K562 (cell line): ENCODE measurements around the gene RALGPS1. TPM values are rescaled to one million over a fixed set of nuclear protein-coding genes. Genes with fewer than 3 reads are reported as not detected.
A peak's percentile ranks its signal among the peaks of the same experiment; 100 is the strongest.

Experiments used
- ATAC-seq: fragments of 200-7000 bp; cut with Tn5 transposase; 3 replicates; pipeline ENCODE4 v1.9.1; 2020; ENCODE audit warnings: moderate library complexity
- BruUV-seq: library from RNA; stranded (reverse); fragments of 400-500 nt; replicated peaks from 2 replicates; lab custom pipeline; 2021; lab: Mats Ljungman, UMichigan
- CTCF ChIA-PET: fragments of 300-600 bp; formaldehyde crosslinking; extraction: SDS; loops from one replicate; lab custom pipeline; 2021; ENCODE audit warnings: low intra/inter-chr PET ratio; lab: Yijun Ruan, JAX
- POLR2A ChIA-PET: fragments of 300-600, 350-650 bp; sonication (Branson Sonifier 250); formaldehyde crosslinking; extraction: SDS; loops from one replicate; lab custom pipeline; 2021; ENCODE audit warnings: antibody characterized with exemption, inconsistent platforms; lab: Yijun Ruan, JAX
- DNase-seq, 4 experiments: peaks; one replicate each; pipeline versions ENCODE4 v3.0.0 to v3.0.0-alpha.2; 2011 to 2018; ENCODE audit warnings: low spot score in 3 of 4, mixed read lengths in 3 of 4; ENCODE audit errors: extremely low read depth in 1 of 4
- FAIRE-seq: peaks from 2 replicates; lab custom pipeline; 2011; peaks lifted over from hg19 to GRCh38; lab: Jason Lieb, UNC
- H2AFZ ChIP-seq: 2 replicates; pipeline ENCODE4 v1.6.0; 2011; ENCODE audit warnings: low read depth, low read length, control low read depth, inconsistent platforms
- H3K27ac ChIP-seq: fragments of 200-600 bp; 3 replicates; pipeline ENCODE4 v1.8.0; 2011; ENCODE audit warnings: low read depth, mild to moderate bottlenecking, control low read depth, inconsistent platforms, low read length, moderate library complexity, mixed read lengths; ENCODE audit errors: extremely low read depth
- H3K27me3 ChIP-seq, 2 experiments: fragments of 300-600 bp in 1 of 2; 2 replicates in 1 of 2; 3 replicates in 1 of 2; pipeline versions ENCODE4 v1.6.0 to v1.8.0; 2011; ENCODE audit warnings: inconsistent platforms in 2 of 2, low read length in 2 of 2, mild to moderate bottlenecking in 1 of 2, mixed read lengths in 1 of 2, moderate library complexity in 1 of 2; ENCODE audit not compliant: control insufficient read depth in 2 of 2, insufficient read depth in 2 of 2
- H3K36me3 ChIP-seq: fragments of 300-600 bp; 3 replicates; pipeline ENCODE4 v1.8.0; 2011; ENCODE audit warnings: mild to moderate bottlenecking, low read length, inconsistent platforms; ENCODE audit not compliant: control insufficient read depth, insufficient read depth
- H3K4me1 ChIP-seq, 2 experiments: fragments of 200-600 bp in 1 of 2; replicated peaks in 1 of 2; 2 replicates in 1 of 2; 3 replicates in 1 of 2; pipeline versions ENCODE4 v1.5.1 to v1.8.0; 2011; ENCODE audit warnings: inconsistent platforms in 2 of 2, low read length in 2 of 2, mild to moderate bottlenecking in 1 of 2, mixed read lengths in 1 of 2, moderate library complexity in 1 of 2; ENCODE audit not compliant: control insufficient read depth in 2 of 2, insufficient read depth in 2 of 2
- H3K4me2 ChIP-seq: 2 replicates; pipeline ENCODE4 v1.6.1; 2011; ENCODE audit warnings: low read length, control low read depth, inconsistent platforms, mixed read lengths; ENCODE audit not compliant: insufficient read depth
- H3K4me3 ChIP-seq: fragments of 200-600 bp; sonication (generic), shearing (Covaris generic); 2 replicates; pipeline ENCODE4 v1.5.1; 2016; ENCODE audit warnings: control low read depth, inconsistent platforms
- H3K79me2 ChIP-seq: fragments of 200-600 bp; 3 replicates; pipeline ENCODE4 v1.8.0; 2011; ENCODE audit warnings: low read length, inconsistent platforms; ENCODE audit not compliant: control insufficient read depth, insufficient read depth
- H3K9ac ChIP-seq, 2 experiments: 2 replicates each; pipeline versions ENCODE4 v1.6.0 to v1.6.1; 2011; ENCODE audit warnings: low read depth in 2 of 2, low read length in 2 of 2, control low read depth in 1 of 2, inconsistent platforms in 1 of 2, mild to moderate bottlenecking in 1 of 2, mixed read lengths in 1 of 2; ENCODE audit not compliant: insufficient read depth in 1 of 2
- H3K9me1 ChIP-seq: one replicate; pipeline ENCODE4 v1.6.0; 2011; ENCODE audit warnings: inconsistent platforms, mild to moderate bottlenecking, low read length, moderate library complexity; ENCODE audit not compliant: control insufficient read depth, insufficient read depth
- H3K9me3 ChIP-seq: replicated peaks from 2 replicates; pipeline ENCODE4 v1.5.1; 2011; ENCODE audit warnings: low read depth, low read length, inconsistent platforms; ENCODE audit not compliant: control insufficient read depth, insufficient read depth
- H4K20me1 ChIP-seq: replicated peaks from 2 replicates; pipeline ENCODE4 v1.6.1; 2011; ENCODE audit warnings: low read length, inconsistent platforms, mixed read lengths; ENCODE audit not compliant: control insufficient read depth, insufficient read depth
- CEBPG ChIP-seq, 3 experiments: fragments of 200-800 bp in 1 of 3; sonication (Bioruptor generic) in 1 of 3; sonication (generic) in 1 of 3; formaldehyde crosslinking in 1 of 3; IDR thresholded peaks in 2 of 3; conservative IDR thresholded peaks in 1 of 3; 2 replicates each; pipeline versions ENCODE4 v1.6.1 to v1.8.0; 2016 to 2022; ENCODE audit warnings: missing compliant biosample characterization in 2 of 3, missing genetic modification characterization in 2 of 3, mild to moderate bottlenecking in 1 of 3, missing genetic modification reagents in 1 of 3
- COPS2 ChIP-seq: fragments of 450-650 bp; conservative IDR thresholded peaks from 2 replicates; pipeline ENCODE4 v1.6.1; 2016; ENCODE audit warnings: mild to moderate bottlenecking, moderate library complexity
- FIP1L1 ChIP-seq: fragments of 200-400 bp; formaldehyde crosslinking; IDR thresholded peaks from 2 replicates; pipeline ENCODE4 v1.6.1; 2018; ENCODE audit warnings: mild to moderate bottlenecking, low read depth, low read length; ENCODE audit not compliant: poor library complexity, severe bottlenecking
- IRF2 ChIP-seq: sonication (generic); formaldehyde crosslinking; IDR thresholded peaks from 2 replicates; pipeline ENCODE4 v1.8.1; 2022; ENCODE audit warnings: mild to moderate bottlenecking, missing genetic modification reagents
- MAFF ChIP-seq: IDR thresholded peaks from 2 replicates; pipeline ENCODE4 v1.6.1; 2012; ENCODE audit warnings: low read length, improper control_type of control experiment
- MCM2 ChIP-seq: fragments of 450-650 bp; IDR thresholded peaks from 2 replicates; pipeline ENCODE4 v1.6.1; 2017; ENCODE audit warnings: low read depth, mild to moderate bottlenecking
- POLR2A ChIP-seq: fragments of 450-650 bp; conservative IDR thresholded peaks from 2 replicates; pipeline ENCODE4 v1.6.1; 2016
- ZNF124 ChIP-seq: sonication (generic); formaldehyde crosslinking; IDR thresholded peaks from 2 replicates; pipeline ENCODE4 v1.8.1; 2022; ENCODE audit warnings: missing genetic modification reagents
- ZNF316 ChIP-seq: fragments of 450-650 bp; IDR thresholded peaks from 2 replicates; pipeline ENCODE4 v1.6.1; 2016
- WGBS: fragments of 100-300 bp; shearing (Covaris generic); methylation state at CpG from one replicate; pipeline ENCODE4 v1.1.6; 2016; ENCODE audit warnings: low coverage, mixed read lengths; ENCODE audit not compliant: insufficient coverage; ENCODE audit errors: missing lambda C conversion rate; 5-methylcytosine and 5-hydroxymethylcytosine counted together
- in situ Hi-C: fragments of 300-500 bp; cut with MboI; formaldehyde crosslinking; loops from 4 replicates; pipeline ENCODE4 v1.15.0; 2018; ENCODE audit warnings: inconsistent platforms, mixed read lengths
- intact Hi-C: fragments of 100-400 bp; cut with micrococcal nuclease; formaldehyde crosslinking; loops from 2 replicates; pipeline ENCODE4 v1.14.2; 2022
- polyA plus RNA-seq, 8 experiments: library from polyadenylated mRNA; depleted of rRNA in 4 of 8; stranded (reverse) in 5 of 8; unstranded in 3 of 8; fragments of >200 nt; fragmentation: Nextera tagmentation in 2 of 8; fragmentation: Illumina TruSeq in 1 of 8; extraction: Ambion mirVana in 2 of 8; extraction: Trizol in 1 of 8; gene quantifications; 2 replicates each; pipeline versions ENCODE4 v1.2.1 to v1.2.3, GENCODE V29; 2011 to 2014; ENCODE audit warnings: inconsistent platforms in 1 of 8, missing spikeins in 1 of 8
- total RNA-seq, 7 experiments: library from RNA; depleted of rRNA in 6 of 7; stranded (reverse); fragments of >200 nt in 6 of 7; fragmentation: Illumina TruSeq in 2 of 7; extraction: Trizol in 2 of 7; gene quantifications; 2 replicates each; pipeline versions ENCODE4 v1.2.1 to v1.2.3, GENCODE V29; 2011 to 2021; ENCODE audit warnings: low replicate concordance in 1 of 7
- TF ChIP-seq, protein P1 (sequence below): fragments of 150-350 bp; IDR thresholded peaks from 2 replicates; pipeline ENCODE4 v1.6.1; 2014; ENCODE audit warnings: low read depth, mild to moderate bottlenecking, low read length, borderline replicate concordance

The RALGPS1 gene
- total and polyA plus RNA-seq, 9 of the 15 experiments (the other 6 are each of a cell fraction or from before 2014, with no cell fraction given), result 0.04 to 2.6 (median 1.5) TPM

DNA sequence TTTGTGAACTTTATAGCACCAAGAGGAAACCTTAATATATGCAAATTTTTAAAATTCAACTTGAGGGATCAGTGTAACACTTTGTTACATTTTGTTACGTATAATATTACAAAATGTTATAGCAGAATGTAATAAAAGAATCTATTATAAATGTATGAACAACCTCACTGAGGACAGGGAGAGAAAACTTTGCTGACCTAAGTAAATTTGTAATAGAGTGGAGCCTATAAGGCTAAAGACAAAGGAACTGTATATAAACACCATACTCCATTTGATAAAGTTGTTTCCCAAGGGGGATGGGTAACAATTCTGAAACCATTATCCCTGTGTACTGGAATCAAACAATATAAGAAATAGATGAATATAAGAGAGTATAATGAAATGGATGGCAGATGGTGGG is 130.6 kb downstream of the RALGPS1 start:
- ATAC-seq, result no peak
- DNase-seq, result no peak
- intact Hi-C loops, result no loop called here
- Histone ChIP-seq H3K4me1 (no peaks in the 10 kb centered on the region; a peak in 1 of 5 replicates), H3K79me2 (no peaks in the 10 kb centered on the region), H3K9me3 (no peaks in the 10 kb centered on the region), H2AFZ (no peak overlapping the region), H3K27ac (no peak overlapping the region), H4K20me1 (no peaks in the 10 kb centered on the region), H3K4me3 (no peak overlapping the region), H3K9ac (no peak overlapping the region), H3K27me3 (peaks cover 2 to 16% of the 10 kb centered on the region in 2 experiments; a peak in 3 of 5 replicates), H3K36me3 (no peaks in the 10 kb centered on the region), H3K4me2 (no peak overlapping the region), H3K9me1 (no peaks in the 10 kb centered on the region)
- TF ChIP-seq MAFF (peak; percentile 23; the same call in 1 of the 2 replicates), ZNF124 (CRISPR knock-in tag) (no peak), ZNF316 (peak; percentile 46; the same call in 1 of the 2 replicates)
- 0% methylated on average over 1 of the region's 1 CpG for WGBS
- CTCF ChIA-PET, result no interaction called here
- no peak for FAIRE-seq
- POLR2A ChIA-PET, result no interaction called here
- BruUV-seq, result no TSS peak
- in situ Hi-C loops, result no loop called here

DNA sequence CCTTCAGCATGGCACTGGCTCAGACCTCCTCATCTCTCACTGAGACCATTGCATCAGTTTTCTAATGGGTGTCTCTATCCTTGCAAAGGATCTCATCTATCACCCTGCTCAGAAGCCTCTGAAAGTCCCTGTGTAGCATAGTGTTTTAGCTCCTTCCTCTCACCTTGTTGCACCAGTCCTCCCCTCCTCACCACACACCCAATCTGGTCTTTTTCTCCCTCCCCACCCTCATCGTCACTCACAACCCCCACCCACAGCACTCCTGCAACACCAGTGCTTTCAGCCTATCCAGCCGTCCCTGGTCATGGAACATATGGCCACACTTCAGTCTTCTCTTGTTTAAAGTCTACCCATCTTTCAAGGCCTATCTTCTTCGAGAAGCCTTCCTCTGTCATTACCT is 133.4 kb downstream of the RALGPS1 start:
- intact Hi-C loops (no loop called here), in situ Hi-C loops (no loop called here)
- no peaks in the 10 kb centered on the region; a peak in 1 of 5 replicates for H3K4me1 ChIP-seq
- no peak for TF ChIP-seq MCM2
- TF ChIP-seq CEBPG (CRISPR knock-in tag; IDR thresholded peaks at IDR 0.05), result no peak
- TF ChIP-seq CEBPG (tag; conservative IDR thresholded peaks at IDR 0.05 in 1 of 2, IDR thresholded peaks at IDR 0.05 in 1 of 2), result 0 out of 4 replicates have a peak, but pooled peaks of 1 of the 2 experiments have one; percentile 14
- no peak for TF ChIP-seq POLR2A
- TF ChIP-seq, protein P1, sequence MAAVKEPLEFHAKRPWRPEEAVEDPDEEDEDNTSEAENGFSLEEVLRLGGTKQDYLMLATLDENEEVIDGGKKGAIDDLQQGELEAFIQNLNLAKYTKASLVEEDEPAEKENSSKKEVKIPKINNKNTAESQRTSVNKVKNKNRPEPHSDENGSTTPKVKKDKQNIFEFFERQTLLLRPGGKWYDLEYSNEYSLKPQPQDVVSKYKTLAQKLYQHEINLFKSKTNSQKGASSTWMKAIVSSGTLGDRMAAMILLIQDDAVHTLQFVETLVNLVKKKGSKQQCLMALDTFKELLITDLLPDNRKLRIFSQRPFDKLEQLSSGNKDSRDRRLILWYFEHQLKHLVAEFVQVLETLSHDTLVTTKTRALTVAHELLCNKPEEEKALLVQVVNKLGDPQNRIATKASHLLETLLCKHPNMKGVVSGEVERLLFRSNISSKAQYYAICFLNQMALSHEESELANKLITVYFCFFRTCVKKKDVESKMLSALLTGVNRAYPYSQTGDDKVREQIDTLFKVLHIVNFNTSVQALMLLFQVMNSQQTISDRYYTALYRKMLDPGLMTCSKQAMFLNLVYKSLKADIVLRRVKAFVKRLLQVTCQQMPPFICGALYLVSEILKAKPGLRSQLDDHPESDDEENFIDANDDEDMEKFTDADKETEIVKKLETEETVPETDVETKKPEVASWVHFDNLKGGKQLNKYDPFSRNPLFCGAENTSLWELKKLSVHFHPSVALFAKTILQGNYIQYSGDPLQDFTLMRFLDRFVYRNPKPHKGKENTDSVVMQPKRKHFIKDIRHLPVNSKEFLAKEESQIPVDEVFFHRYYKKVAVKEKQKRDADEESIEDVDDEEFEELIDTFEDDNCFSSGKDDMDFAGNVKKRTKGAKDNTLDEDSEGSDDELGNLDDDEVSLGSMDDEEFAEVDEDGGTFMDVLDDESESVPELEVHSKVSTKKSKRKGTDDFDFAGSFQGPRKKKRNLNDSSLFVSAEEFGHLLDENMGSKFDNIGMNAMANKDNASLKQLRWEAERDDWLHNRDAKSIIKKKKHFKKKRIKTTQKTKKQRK, result no peak
- no peak for TF ChIP-seq IRF2
- no peak for TF ChIP-seq FIP1L1
- no peak for TF ChIP-seq COPS2
- WGBS, result 0% methylated on average over 3 of the region's 3 CpGs
- H3K9me3 ChIP-seq, result no peaks in the 10 kb centered on the region
- H3K27ac ChIP-seq, result no peak overlapping the region
- H3K4me2 ChIP-seq, result no peak overlapping the region
- ChIA-PET POLR2A (no interaction called here), CTCF (no interaction called here)
- no peak overlapping the region for H3K9ac ChIP-seq
- H3K79me2 ChIP-seq, result no peaks in the 10 kb centered on the region
- no peak overlapping the region for H3K4me3 ChIP-seq
- no peaks in the 10 kb centered on the region for H3K9me1 ChIP-seq
- H3K27me3 ChIP-seq, result peaks cover 7 to 32% of the 10 kb centered on the region in 2 experiments
- DNase-seq, result no peak
- no peak for ATAC-seq
- no peak for FAIRE-seq
- H4K20me1 ChIP-seq, result 0 out of 2 replicates have a peak, but pooled peaks cover 2% of the 10 kb centered on the region
- H3K36me3 ChIP-seq, result no peaks in the 10 kb centered on the region
- no peak overlapping the region for H2AFZ ChIP-seq
- BruUV-seq, result no TSS peak
